Endothelial cell of umbilical vein (primary cell): ENCODE results near the gene TENT5C. TPM values are rescaled to one million over a fixed set of nuclear protein-coding genes. Genes with fewer than 3 reads are reported as not detected.

Experiments
- BruUV-seq: library from RNA; stranded (reverse); fragments of 400-500 nt; replicated peaks from 2 replicates; lab custom pipeline; 2021; lab: Mats Ljungman, UMichigan
- CTCF ChIA-PET: fragments of 300-600, 350-600 bp; sonication (Branson Sonifier 250); formaldehyde crosslinking; loops from one replicate; lab custom pipeline; 2021; ENCODE audit warnings: antibody characterized with exemption, inconsistent platforms; lab: Charles Lee
- POLR2A ChIA-PET: fragments of 300-600, 350-600 bp; sonication (Branson Sonifier 250); formaldehyde crosslinking; loops from one replicate; lab custom pipeline; 2021; ENCODE audit warnings: antibody characterized with exemption, inconsistent platforms; lab: Charles Lee
- DNase-seq: peaks from one replicate; pipeline ENCODE4 v3.0.0-alpha.2; 2011; ENCODE audit warnings: low read depth, low spot score
- FAIRE-seq: peaks from 2 replicates; lab custom pipeline; 2011; peaks lifted over from hg19 to GRCh38; lab: Jason Lieb, UNC
- H2AFZ ChIP-seq: 2 replicates; pipeline ENCODE4 v1.6.0; 2012; ENCODE audit warnings: low read depth, low read length, control low read depth, inconsistent platforms
- H3K27ac ChIP-seq: 2 replicates; pipeline ENCODE4 v1.5.1; 2011; ENCODE audit warnings: low read depth, mild to moderate bottlenecking, control low read depth, low read length, moderate library complexity; ENCODE audit not compliant: insufficient read depth
- H3K27me3 ChIP-seq, 2 experiments: 2 replicates each; pipeline versions ENCODE4 v1.6.0 to v1.6.1; 2011; ENCODE audit warnings: low read length in 2 of 2, mixed read lengths in 1 of 2; ENCODE audit not compliant: control insufficient read depth in 2 of 2, insufficient read depth in 2 of 2
- H3K36me3 ChIP-seq, 2 experiments: 2 replicates in 1 of 2; 3 replicates in 1 of 2; pipeline ENCODE4 v1.5.1; 2011; ENCODE audit warnings: low read length in 2 of 2, mild to moderate bottlenecking in 1 of 2, moderate library complexity in 1 of 2; ENCODE audit not compliant: control insufficient read depth in 2 of 2, insufficient read depth in 2 of 2; ENCODE audit errors: extremely low read depth in 1 of 2
- H3K4me1 ChIP-seq: 3 replicates; pipeline ENCODE4 v1.5.1; 2011; ENCODE audit warnings: mild to moderate bottlenecking, low read length; ENCODE audit not compliant: control insufficient read depth, insufficient read depth; ENCODE audit errors: extremely low read depth
- H3K4me2 ChIP-seq: 2 replicates; pipeline ENCODE4 v1.6.1; 2011; ENCODE audit warnings: low read length, control low read depth, mixed read lengths; ENCODE audit not compliant: insufficient read depth
- H3K4me3 ChIP-seq, 3 experiments: fragments of 200-600 bp in 1 of 3; sonication (generic), shearing (Covaris generic) in 1 of 3; replicated peaks in 1 of 3; 2 replicates each; pipeline ENCODE4 v1.5.1; 2011 to 2016; ENCODE audit warnings: control low read depth in 3 of 3, low read length in 3 of 3, mild to moderate bottlenecking in 2 of 3, inconsistent platforms in 1 of 3, low read depth in 1 of 3, moderate library complexity in 1 of 3; ENCODE audit not compliant: insufficient read depth in 1 of 3
- H3K79me2 ChIP-seq: 2 replicates; pipeline ENCODE4 v1.6.0; 2012; ENCODE audit warnings: low read length, inconsistent platforms; ENCODE audit not compliant: control insufficient read depth, insufficient read depth
- H3K9ac ChIP-seq: replicated peaks from 2 replicates; pipeline ENCODE3; 2011; ENCODE audit warnings: low read length, control low read depth; ENCODE audit not compliant: insufficient read depth; ENCODE audit errors: extremely low read depth
- H3K9me1 ChIP-seq: replicated peaks from 3 replicates; pipeline ENCODE4 v1.6.0; 2011; ENCODE audit warnings: mild to moderate bottlenecking, low read length; ENCODE audit not compliant: control insufficient read depth, insufficient read depth; ENCODE audit errors: extremely low read depth
- H3K9me3 ChIP-seq: replicated peaks from 2 replicates; pipeline ENCODE4 v1.5.1; 2012; ENCODE audit warnings: low read length, inconsistent platforms; ENCODE audit not compliant: control insufficient read depth, insufficient read depth
- H4K20me1 ChIP-seq: replicated peaks from 2 replicates; pipeline ENCODE3; 2011; ENCODE audit warnings: mild to moderate bottlenecking, low read length; ENCODE audit not compliant: control insufficient read depth, insufficient read depth; ENCODE audit errors: extremely low read depth
- CTCF ChIP-seq, 2 donors: IDR thresholded peaks; 1 replicate in 1 of 2; 2 replicates in 1 of 2; pipeline ENCODE4 v1.5.1; 2011; ENCODE audit warnings: low read length in 2 of 2, mild to moderate bottlenecking in 2 of 2, moderate library complexity in 2 of 2, control low read depth in 1 of 2, inconsistent platforms in 1 of 2, low read depth in 1 of 2; ENCODE audit not compliant: insufficient read depth in 1 of 2; ENCODE audit errors: extremely low read depth in 1 of 2
- EZH2 ChIP-seq: IDR thresholded peaks from 2 replicates; pipeline ENCODE4 v1.6.1; 2012; ENCODE audit warnings: borderline replicate concordance, low read depth, mild to moderate bottlenecking, moderate library complexity, low read length, inconsistent platforms; ENCODE audit not compliant: severe bottlenecking
- FOS ChIP-seq: IDR thresholded peaks from 2 replicates; pipeline ENCODE4 v1.6.1; 2011; ENCODE audit warnings: mild to moderate bottlenecking, low read length, moderate library complexity, borderline replicate concordance; ENCODE audit not compliant: insufficient read depth
- GATA2 ChIP-seq: IDR thresholded peaks from 2 replicates; pipeline ENCODE4 v1.7.0; 2011; ENCODE audit warnings: low read depth, mild to moderate bottlenecking, moderate library complexity, mixed read lengths, low read length; ENCODE audit not compliant: insufficient read length, insufficient read depth
- JUN ChIP-seq: IDR thresholded peaks from 2 replicates; pipeline ENCODE4 v1.6.1; 2011; ENCODE audit warnings: borderline replicate concordance, low read depth; ENCODE audit not compliant: insufficient read length, insufficient read depth
- MAX ChIP-seq: IDR thresholded peaks from 2 replicates; pipeline ENCODE4 v1.6.1; 2011; ENCODE audit not compliant: insufficient read depth, insufficient read length
- MYC ChIP-seq: IDR thresholded peaks from one replicate; pipeline ENCODE4 v1.6.1; 2011; ENCODE audit warnings: mild to moderate bottlenecking, low read depth, low read length
- POLR2A ChIP-seq: IDR thresholded peaks from 2 replicates; pipeline ENCODE4 v1.6.1; 2012; ENCODE audit warnings: low read depth, mild to moderate bottlenecking, control low read depth, low read length
- POLR2AphosphoS5 ChIP-seq: IDR thresholded peaks from 2 replicates; pipeline ENCODE4 v1.6.1; 2012; ENCODE audit warnings: low read depth, mild to moderate bottlenecking, control low read depth, low read length, moderate library complexity; ENCODE audit not compliant: insufficient read depth
- dilution Hi-C: fragments of 300-500 bp; cut with MboI; formaldehyde crosslinking; loops from one replicate; pipeline ENCODE4 v1.15.0; 2019; ENCODE audit warnings: low sequenced_read_pairs; ENCODE audit not compliant: extremely low pct_ligation_motif_present
- intact Hi-C: fragments of 100-400 bp; cut with micrococcal nuclease; formaldehyde crosslinking; loops from one replicate; pipeline ENCODE4 v1.10.0; 2022
- polyA plus RNA-seq, 4 experiments: library from polyadenylated mRNA; depleted of rRNA in 3 of 4; stranded (reverse) in 3 of 4; unstranded in 1 of 4; fragments of >200 nt; gene quantifications; 2 replicates each; pipeline versions ENCODE4 v1.2.1 to v1.2.3, GENCODE V29; 2011 to 2012; ENCODE audit warnings: missing spikeins in 1 of 4
- total RNA-seq: library from RNA; stranded (reverse); gene quantifications from 2 replicates; pipeline ENCODE4 v1.2.3, GENCODE V29; 2021

The TENT5C gene
- total and polyA plus RNA-seq, 2 donors (not counting 3 experiments of a cell fraction or from before 2014, with no cell fraction given): 0.06 to 0.22 TPM

GRCh38 chr1:117567976-117568375 lies 37.9 kb upstream of the TENT5C start:
- no peak overlapping the region for H3K9ac ChIP-seq
- intact Hi-C loops (no loop called here), dilution Hi-C loops (no loop called here)
- H3K9me3 ChIP-seq: no peaks in the 10 kb centered on the region
- ChIA-PET POLR2A (no interaction called here), CTCF (interaction anchor here (1.1 to 1.2 kb wide), 2 partner anchors 187 to 190 kb away, joined by 4 to 7 read pairs; no protein-coding TSS in a partner anchor)
- TF ChIP-seq POLR2AphosphoS5 (no peak), FOS (no peak), MAX (no peak), MYC (no peak), POLR2A (no peak), GATA2 (no peak), CTCF (IDR thresholded peaks at IDR 0.05; ENCODE audit: extremely low read depth in 1 of 2, insufficient read depth in 1 of 2, low read depth in 1 of 2, low read length in 2 of 2) (no peak), EZH2 (no peak), JUN (no peak)
- H2AFZ ChIP-seq: no peak overlapping the region
- H3K27ac ChIP-seq: no peak overlapping the region
- no peaks in the 10 kb centered on the region for H4K20me1 ChIP-seq
- H3K4me3 ChIP-seq: no peak overlapping the region
- BruUV-seq: no TSS peak
- DNase-seq: no peak
- H3K27me3 ChIP-seq: peaks cover 3 to 4% of the 10 kb centered on the region in 2 experiments
- FAIRE-seq: no peak
- H3K9me1 ChIP-seq: no peaks in the 10 kb centered on the region
- no peaks in the 10 kb centered on the region for H3K79me2 ChIP-seq
- H3K4me1 ChIP-seq: no peaks in the 10 kb centered on the region
- H3K36me3 ChIP-seq: no peaks in the 10 kb centered on the region
- H3K4me2 ChIP-seq: no peak overlapping the region
